Activated T-cell treated with anti-CD3 and anti-CD28 coated beads, Interleukin-2, amount 50 U/mL, for 24 hours (primary cell): ENCODE data around the gene SUPT20H.

Experiments
- DNase-seq: peaks from one replicate; pipeline ENCODE4 v3.0.0-alpha.2; 2020
- H3K27ac Mint-ChIP-seq: 2 replicates; pipeline ENCODE4 v1.8.0; 2020; ENCODE audit warnings: mild to moderate bottlenecking, mixed read lengths
- H3K27me3 Mint-ChIP-seq: 2 replicates; pipeline ENCODE4 v1.8.0; 2020; ENCODE audit warnings: mixed read lengths
- H3K36me3 Mint-ChIP-seq: 2 replicates; pipeline ENCODE4 v1.8.0; 2020; ENCODE audit warnings: low read depth, mixed read lengths
- H3K4me1 Mint-ChIP-seq: 2 replicates; pipeline ENCODE4 v1.8.0; 2020; ENCODE audit warnings: low read depth, mixed read lengths
- H3K4me3 Mint-ChIP-seq: 2 replicates; pipeline ENCODE4 v1.8.0; 2020; ENCODE audit warnings: mild to moderate bottlenecking, moderate library complexity, mixed read lengths
- H3K9me3 Mint-ChIP-seq: 2 replicates; pipeline ENCODE4 v1.8.0; 2020; ENCODE audit warnings: mixed read lengths

SUPT20H gene

GRCh38 chr13:37058910-37059847 lies at the start of gene SUPT20H:
TSS of gene SUPT20H (minus strand) at chr13:37059688. CDS start at chr13:37051490, 8,198 bp downstream.
- Mint-ChIP-seq H3K27ac (peak within 1 kb of the TSS; percentile 95), H3K4me3 (peak within 1 kb of the TSS; percentile 91), H3K36me3 (peaks cover 37% of the 10 kb centered on the region), H3K9me3 (no peaks in the 10 kb centered on the region), H3K27me3 (no peaks in the 10 kb centered on the region), H3K4me1 (peaks cover 36% of the 10 kb centered on the region)
- peak; percentile 98 for DNase-seq

GRCh38 chr13:37109051-37109678 lies 49.7 kb upstream of the SUPT20H start:
- Mint-ChIP-seq H3K4me1 (no peaks in the 10 kb centered on the region), H3K9me3 (no peaks in the 10 kb centered on the region), H3K36me3 (no peaks in the 10 kb centered on the region), H3K4me3 (no peak overlapping the region), H3K27me3 (peaks cover 6% of the 10 kb centered on the region), H3K27ac (no peak overlapping the region)
- DNase-seq: no peak

- H3K36me3 Mint-ChIP-seq: no peaks in the 10 kb centered on the region
- H3K9me3 Mint-ChIP-seq: no peaks in the 10 kb centered on the region
- H3K27me3 Mint-ChIP-seq: peaks cover 9% of the 10 kb centered on the region
- DNase-seq: no peak
- H3K4me3 Mint-ChIP-seq: no peak overlapping the region
- no peaks in the 10 kb centered on the region for H3K4me1 Mint-ChIP-seq
- no peak overlapping the region for H3K27ac Mint-ChIP-seq
Observed at GRCh38 chr13:37107868-37108267, 48.4 kb upstream of the SUPT20H start.

GRCh38 chr13:37107456-37107855 lies 48.0 kb upstream of the SUPT20H start:
- no peak for DNase-seq
- Mint-ChIP-seq H3K4me3 (no peak overlapping the region), H3K9me3 (no peaks in the 10 kb centered on the region), H3K27me3 (peaks cover 12% of the 10 kb centered on the region), H3K36me3 (no peaks in the 10 kb centered on the region), H3K4me1 (no peaks in the 10 kb centered on the region), H3K27ac (no peak overlapping the region)

- Mint-ChIP-seq H3K27me3 (peaks cover 16% of the 10 kb centered on the region), H3K27ac (no peak overlapping the region), H3K9me3 (no peaks in the 10 kb centered on the region), H3K36me3 (no peaks in the 10 kb centered on the region), H3K4me3 (no peak overlapping the region), H3K4me1 (no peaks in the 10 kb centered on the region)
- DNase-seq: no peak
Observed at GRCh38 chr13:37106642-37107041, 47.2 kb upstream of the SUPT20H start.

- Mint-ChIP-seq H3K9me3 (no peaks in the 10 kb centered on the region), H3K27ac (no peak within 1 kb of the TSS), H3K27me3 (peaks cover 18% of the 10 kb centered on the region), H3K36me3 (no peaks in the 10 kb centered on the region), H3K4me1 (no peaks in the 10 kb centered on the region), H3K4me3 (no peak within 1 kb of the TSS)
- no peak for DNase-seq
Observed at GRCh38 chr13:37105251-37105714, 45.8 kb upstream of the SUPT20H start, which contains the start of gene CSNK1A1L. TSS of gene CSNK1A1L (minus strand) at chr13:37105664. CDS start at chr13:37105256, 408 bp downstream.

- Mint-ChIP-seq H3K4me3 (no peak overlapping the region), H3K9me3 (no peaks in the 10 kb centered on the region), H3K36me3 (no peaks in the 10 kb centered on the region), H3K27me3 (peaks cover 14% of the 10 kb centered on the region), H3K27ac (no peak overlapping the region), H3K4me1 (no peaks in the 10 kb centered on the region)
- no peak for DNase-seq
Observed at GRCh38 chr13:37102896-37103295, 43.4 kb upstream of the SUPT20H start.

- DNase-seq: no peak
- H3K36me3 Mint-ChIP-seq: no peaks in the 10 kb centered on the region
- peaks cover 9% of the 10 kb centered on the region for H3K4me1 Mint-ChIP-seq
- peaks cover 14% of the 10 kb centered on the region for H3K27me3 Mint-ChIP-seq
- no peak overlapping the region for H3K4me3 Mint-ChIP-seq
- no peak overlapping the region for H3K27ac Mint-ChIP-seq
- H3K9me3 Mint-ChIP-seq: no peaks in the 10 kb centered on the region
Observed at GRCh38 chr13:37101201-37101600, 41.7 kb upstream of the SUPT20H start.

- Mint-ChIP-seq H3K4me1 (peaks cover 9% of the 10 kb centered on the region), H3K36me3 (no peaks in the 10 kb centered on the region), H3K4me3 (no peak overlapping the region), H3K27ac (no peak overlapping the region), H3K27me3 (peaks cover 14% of the 10 kb centered on the region), H3K9me3 (no peaks in the 10 kb centered on the region)
- DNase-seq: no peak
Observed at GRCh38 chr13:37100731-37101130, 41.2 kb upstream of the SUPT20H start.

- DNase-seq: no peak
- peaks cover 9% of the 10 kb centered on the region for H3K4me1 Mint-ChIP-seq
- no peak overlapping the region for H3K4me3 Mint-ChIP-seq
- H3K36me3 Mint-ChIP-seq: no peaks in the 10 kb centered on the region
- H3K9me3 Mint-ChIP-seq: no peaks in the 10 kb centered on the region
- peaks cover 6% of the 10 kb centered on the region for H3K27me3 Mint-ChIP-seq
- H3K27ac Mint-ChIP-seq: no peak overlapping the region
Observed at GRCh38 chr13:37097076-37097475, 37.6 kb upstream of the SUPT20H start.

- Mint-ChIP-seq H3K9me3 (no peaks in the 10 kb centered on the region), H3K4me1 (peaks cover 9% of the 10 kb centered on the region), H3K27ac (no peak overlapping the region), H3K36me3 (no peaks in the 10 kb centered on the region), H3K27me3 (no peaks in the 10 kb centered on the region), H3K4me3 (no peak overlapping the region)
- no peak for DNase-seq
Observed at GRCh38 chr13:37094840-37095239, 35.4 kb upstream of the SUPT20H start.

- no peak for DNase-seq
- Mint-ChIP-seq H3K9me3 (no peaks in the 10 kb centered on the region), H3K4me1 (peaks cover 9% of the 10 kb centered on the region), H3K36me3 (no peaks in the 10 kb centered on the region), H3K4me3 (no peak overlapping the region), H3K27me3 (no peaks in the 10 kb centered on the region), H3K27ac (no peak overlapping the region)
Observed at GRCh38 chr13:37094099-37094498, 34.6 kb upstream of the SUPT20H start.

GRCh38 chr13:37091835-37092234 lies 32.3 kb upstream of the SUPT20H start:
- H3K27me3 Mint-ChIP-seq: peaks cover 10% of the 10 kb centered on the region
- H3K4me1 Mint-ChIP-seq: no peaks in the 10 kb centered on the region
- H3K36me3 Mint-ChIP-seq: no peaks in the 10 kb centered on the region
- H3K9me3 Mint-ChIP-seq: no peaks in the 10 kb centered on the region
- H3K27ac Mint-ChIP-seq: no peak overlapping the region
- no peak for DNase-seq
- H3K4me3 Mint-ChIP-seq: no peak overlapping the region

GRCh38 chr13:37090912-37091311 lies 31.4 kb upstream of the SUPT20H start:
- peaks cover 19% of the 10 kb centered on the region for H3K27me3 Mint-ChIP-seq
- no peaks in the 10 kb centered on the region for H3K4me1 Mint-ChIP-seq
- no peak overlapping the region for H3K4me3 Mint-ChIP-seq
- DNase-seq: no peak
- no peaks in the 10 kb centered on the region for H3K9me3 Mint-ChIP-seq
- H3K27ac Mint-ChIP-seq: no peak overlapping the region
- no peaks in the 10 kb centered on the region for H3K36me3 Mint-ChIP-seq

- no peaks in the 10 kb centered on the region for H3K4me1 Mint-ChIP-seq
- H3K4me3 Mint-ChIP-seq: no peak overlapping the region
- H3K27me3 Mint-ChIP-seq: peaks cover 19% of the 10 kb centered on the region
- no peaks in the 10 kb centered on the region for H3K9me3 Mint-ChIP-seq
- H3K36me3 Mint-ChIP-seq: no peaks in the 10 kb centered on the region
- no peak for DNase-seq
- no peak overlapping the region for H3K27ac Mint-ChIP-seq
Observed at GRCh38 chr13:37089495-37089894, 30.0 kb upstream of the SUPT20H start.
